Measurements from ENCODE around the gene ZNF280D. TPM values are rescaled to one million over a fixed set of nuclear protein-coding genes. Genes with fewer than 3 reads are reported as not detected.

ZNF280D gene
- total and polyA plus RNA-seq, 2 of the 8 experiments (the other 6 are each of a cell fraction or from before 2014, with no cell fraction given), result 7.4 to 27.5 TPM

- TF ChIP-seq RAD21 (IDR thresholded peaks at IDR 0.05 in 1 of 2, conservative IDR thresholded peaks at IDR 0.05 in 1 of 2; ENCODE audit: low read depth in 2 of 2, low read length in 2 of 2), result no peak
- TF ChIP-seq E2F6 (IDR thresholded peaks at IDR 0.05), result no peak
- no peak for TF ChIP-seq TAF1 (IDR thresholded peaks at IDR 0.05; ENCODE audit: low read depth, low read length)
- TF ChIP-seq CHD2 (IDR thresholded peaks at IDR 0.05; ENCODE audit: low read length), result no peak
- no peak for TF ChIP-seq CBX5 (IDR thresholded peaks at IDR 0.05; ENCODE audit: low read depth, low read length)
- TF ChIP-seq MAFK (IDR thresholded peaks at IDR 0.05; ENCODE audit: low read depth, low read length), result no peak
- no peak for TF ChIP-seq SP4 (IDR thresholded peaks at IDR 0.05; ENCODE audit: low read length)
Observed at GRCh38 chr15:56608140-56608778, 125.0 kb downstream of the ZNF280D start (continued).

Data from H1 (cell line).